OCI-LY3 (cell line): ENCODE measurements around the gene RHBDL1.

Experiments
- H2AFZ ChIP-seq: fragments of 200-600, 300-600 bp; shearing (Covaris generic); 2 replicates; pipeline ENCODE4 v1.6.0; 2014; ENCODE audit warnings: antibody characterized with exemption, low read depth, low read length
- H3K27ac ChIP-seq: fragments of 200-600, 300-600 bp; sonication (generic); 2 replicates; pipeline ENCODE4 v1.5.1; 2014; ENCODE audit warnings: mild to moderate bottlenecking, low read length, moderate library complexity, mixed read lengths
- H3K27me3 ChIP-seq: fragments of 200-600, 300-600 bp; sonication (generic); 2 replicates; pipeline ENCODE4 v1.6.1; 2014; ENCODE audit warnings: low read depth, low read length, mixed read lengths
- H3K36me3 ChIP-seq: fragments of 200-600, 300-600 bp; sonication (generic); replicated peaks from 2 replicates; pipeline ENCODE3; 2014; ENCODE audit warnings: low read depth, low read length, mixed read lengths
- H3K4me1 ChIP-seq: fragments of 300-600, 200-600 bp; sonication (generic); 2 replicates; pipeline ENCODE4 v1.6.1; 2014; ENCODE audit warnings: low read length, mixed read lengths
- H3K4me2 ChIP-seq: fragments of 200-600, 300-600 bp; sonication (generic); 2 replicates; pipeline ENCODE4 v1.6.1; 2014; ENCODE audit warnings: low read length, mixed read lengths
- H3K4me3 ChIP-seq: fragments of 300-600, 200-600 bp; sonication (generic); 2 replicates; pipeline ENCODE4 v1.5.1; 2014; ENCODE audit warnings: antibody characterized with exemption, mild to moderate bottlenecking, low read length, moderate library complexity
- H3K79me2 ChIP-seq: fragments of 300-600, 200-600 bp; shearing (Covaris generic); 2 replicates; pipeline ENCODE4 v1.6.1; 2014; ENCODE audit warnings: mild to moderate bottlenecking, low read length, mixed read lengths
- H3K9ac ChIP-seq: fragments of 300-600, 200-600 bp; shearing (Covaris generic); 2 replicates; pipeline ENCODE4 v1.6.0; 2014; ENCODE audit warnings: mild to moderate bottlenecking, low read length, moderate library complexity
- H3K9me3 ChIP-seq: fragments of 200-600, 300-600 bp; shearing (Covaris generic); 2 replicates; pipeline ENCODE4 v1.6.1; 2014; ENCODE audit warnings: low read length, mixed read lengths; ENCODE audit not compliant: insufficient read depth
- H4K20me1 ChIP-seq: fragments of 200-600, 300-600 bp; sonication (generic); 2 replicates; pipeline ENCODE4 v1.6.1; 2016; ENCODE audit warnings: low read length, mixed read lengths; ENCODE audit not compliant: insufficient read depth
- EZH2phosphoT487 ChIP-seq: fragments of 200-600 bp; shearing (Covaris generic); IDR thresholded peaks from 2 replicates; pipeline ENCODE4 v1.6.1; 2018; ENCODE audit warnings: antibody characterized with exemption, mixed run types, low read depth
- TF ChIP-seq, protein P1 (sequence below): fragments of 200-600, 300-600 bp; sonication (generic); IDR thresholded peaks from 2 replicates; pipeline ENCODE4 v1.5.1; 2014; ENCODE audit warnings: antibody characterized with exemption, low read length, low read depth

Gene RHBDL1

DNA sequence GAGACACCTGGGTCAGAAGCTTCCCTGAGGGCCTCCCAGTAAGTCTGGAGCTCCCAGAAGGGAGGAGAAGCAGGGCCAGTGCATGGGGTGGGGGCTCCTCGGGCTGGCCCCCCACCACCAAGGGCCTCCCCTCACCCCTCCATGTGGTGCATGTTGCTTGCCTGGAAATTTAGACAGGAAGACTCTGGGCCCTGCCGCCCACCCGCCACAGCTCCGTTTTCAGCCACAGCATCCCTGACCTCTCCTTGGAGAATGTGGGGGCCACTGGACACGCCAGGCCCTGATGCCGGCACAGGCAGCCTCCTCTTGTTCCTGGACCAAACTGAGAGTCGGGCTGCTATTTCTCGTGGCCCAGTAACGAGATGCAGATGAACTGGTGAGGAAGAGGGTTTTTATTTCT is 36.6 kb upstream of the RHBDL1 start:
- TF ChIP-seq, protein P1, sequence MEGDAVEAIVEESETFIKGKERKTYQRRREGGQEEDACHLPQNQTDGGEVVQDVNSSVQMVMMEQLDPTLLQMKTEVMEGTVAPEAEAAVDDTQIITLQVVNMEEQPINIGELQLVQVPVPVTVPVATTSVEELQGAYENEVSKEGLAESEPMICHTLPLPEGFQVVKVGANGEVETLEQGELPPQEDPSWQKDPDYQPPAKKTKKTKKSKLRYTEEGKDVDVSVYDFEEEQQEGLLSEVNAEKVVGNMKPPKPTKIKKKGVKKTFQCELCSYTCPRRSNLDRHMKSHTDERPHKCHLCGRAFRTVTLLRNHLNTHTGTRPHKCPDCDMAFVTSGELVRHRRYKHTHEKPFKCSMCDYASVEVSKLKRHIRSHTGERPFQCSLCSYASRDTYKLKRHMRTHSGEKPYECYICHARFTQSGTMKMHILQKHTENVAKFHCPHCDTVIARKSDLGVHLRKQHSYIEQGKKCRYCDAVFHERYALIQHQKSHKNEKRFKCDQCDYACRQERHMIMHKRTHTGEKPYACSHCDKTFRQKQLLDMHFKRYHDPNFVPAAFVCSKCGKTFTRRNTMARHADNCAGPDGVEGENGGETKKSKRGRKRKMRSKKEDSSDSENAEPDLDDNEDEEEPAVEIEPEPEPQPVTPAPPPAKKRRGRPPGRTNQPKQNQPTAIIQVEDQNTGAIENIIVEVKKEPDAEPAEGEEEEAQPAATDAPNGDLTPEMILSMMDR = no peak
- no peak for TF ChIP-seq EZH2phosphoT487
- Histone ChIP-seq H3K27ac (no peak overlapping the region), H2AFZ (no peak overlapping the region), H3K4me3 (no peak overlapping the region), H3K4me2 (no peak overlapping the region), H3K27me3 (no peaks in the 10 kb centered on the region), H4K20me1 (peaks cover 10% of the 10 kb centered on the region; the same call in 1 of the 2 replicates), H3K36me3 (peaks cover 13% of the 10 kb centered on the region), H3K79me2 (peaks cover 38% of the 10 kb centered on the region), H3K9ac (no peak overlapping the region), H3K4me1 (peaks cover 26% of the 10 kb centered on the region), H3K9me3 (no peaks in the 10 kb centered on the region)

DNA sequence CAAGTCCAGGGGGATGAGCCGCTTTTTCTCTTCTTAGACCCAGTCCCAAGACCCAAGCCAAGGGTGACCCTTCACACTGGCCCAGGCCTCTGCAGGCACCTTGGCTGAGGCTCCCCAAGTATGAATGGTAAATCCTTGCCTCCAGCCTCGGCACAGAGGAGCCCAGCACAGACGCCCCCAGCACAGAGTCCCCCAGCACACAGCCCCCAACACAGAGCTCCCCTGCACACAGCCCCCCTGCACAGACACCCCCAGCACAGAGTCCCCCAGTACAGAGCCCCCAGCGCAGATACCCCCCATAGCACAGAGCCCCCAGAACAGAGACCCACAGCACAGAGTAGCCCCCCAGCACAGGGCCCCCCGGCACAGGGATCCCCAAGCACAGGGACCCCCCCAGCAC is 34.9 kb upstream of the RHBDL1 start:
- H3K36me3 ChIP-seq = peaks cover 3% of the 10 kb centered on the region
- peak overlapping the region; percentile 82 for H3K4me3 ChIP-seq
- H3K27ac ChIP-seq = no peak overlapping the region
- peaks cover 19% of the 10 kb centered on the region for H3K4me1 ChIP-seq
- H3K9ac ChIP-seq = peak overlapping the region; percentile 90; the same call in 1 of the 2 replicates
- H2AFZ ChIP-seq = no peak overlapping the region
- peak overlapping the region; percentile 95 for H3K4me2 ChIP-seq
- no peaks in the 10 kb centered on the region for H3K27me3 ChIP-seq
- H3K79me2 ChIP-seq = peaks cover 33% of the 10 kb centered on the region
- no peaks in the 10 kb centered on the region for H4K20me1 ChIP-seq
- no peaks in the 10 kb centered on the region for H3K9me3 ChIP-seq
- TF ChIP-seq EZH2phosphoT487 = no peak
- TF ChIP-seq, protein P1 = no peak

DNA sequence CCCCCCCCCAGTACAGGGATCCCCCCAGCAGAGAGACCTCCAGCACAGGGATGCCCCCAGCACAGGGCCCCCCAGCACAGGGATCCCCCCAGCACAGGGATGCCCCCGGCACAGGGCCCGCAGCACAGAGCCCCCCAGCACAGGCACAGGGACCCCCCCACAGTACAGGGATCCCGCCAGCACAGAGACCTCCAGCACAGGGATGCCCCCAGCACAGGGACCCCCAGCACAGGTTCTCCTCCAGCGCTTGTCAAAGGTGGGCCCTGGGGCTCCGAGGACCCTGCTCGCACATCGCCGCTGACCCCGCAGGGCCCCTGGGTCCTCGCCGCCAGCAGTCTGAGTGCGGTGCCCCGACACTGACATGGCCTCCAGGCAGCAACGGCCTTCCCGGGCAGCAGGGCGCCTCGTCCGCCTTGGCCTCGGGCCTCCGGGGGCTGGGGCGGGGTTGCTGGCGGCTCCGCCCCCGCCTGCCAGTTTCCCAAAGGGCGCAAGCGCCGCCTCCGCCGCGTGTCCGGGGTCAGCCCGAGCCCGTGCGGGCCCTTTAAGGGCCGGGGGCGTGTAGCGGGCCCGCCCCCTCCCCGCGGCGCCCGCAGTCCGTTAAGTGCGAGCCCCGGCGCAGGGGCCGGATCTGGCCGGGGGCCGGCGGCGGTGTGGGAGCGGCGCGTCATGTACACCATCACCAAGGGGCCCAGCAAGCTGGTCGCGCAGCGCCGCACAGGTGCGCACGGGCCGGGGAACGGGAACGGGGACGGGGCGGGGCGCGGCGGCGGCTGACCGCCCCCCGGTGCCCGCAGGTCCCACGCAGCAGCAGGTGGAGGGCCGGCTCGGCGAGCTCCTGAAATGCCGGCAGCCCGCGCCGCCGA is 33.9 kb upstream of the RHBDL1 start, which contains the start of gene MCRIP2:
Gene MCRIP2 (plus strand): TSS at position 503 of the 863 bp plus-strand sequence. CDS start 164 bp downstream, at position 667.
- Histone ChIP-seq H4K20me1 (peaks cover 7% of the 10 kb centered on the region; the same call in 1 of the 2 replicates), H3K79me2 (peaks cover 29% of the 10 kb centered on the region), H2AFZ (peak within 1 kb of the TSS; percentile 73; the same call in 1 of the 2 replicates), H3K36me3 (peaks cover 3% of the 10 kb centered on the region), H3K27ac (peak within 1 kb of the TSS; percentile 55), H3K27me3 (no peaks in the 10 kb centered on the region), H3K4me2 (peak within 1 kb of the TSS; percentile 95), H3K9me3 (no peaks in the 10 kb centered on the region), H3K4me1 (peaks cover 19% of the 10 kb centered on the region), H3K9ac (peak within 1 kb of the TSS; percentile 90), H3K4me3 (peak within 1 kb of the TSS; percentile 82)
- TF ChIP-seq EZH2phosphoT487 = no peak
- TF ChIP-seq, protein P1 = no peak
